ENCODE results near the gene TWF2.

GRCh38 chr3:52186729-52187128 is 52.2 kb downstream of the TWF2 start:
- TF ChIP-seq EP300 (IDR thresholded peaks at IDR 0.05; ENCODE audit: borderline replicate concordance) (no peak), ZBTB7A (IDR thresholded peaks at IDR 0.05; ENCODE audit: low read depth) (no peak), NFIC (IDR thresholded peaks at IDR 0.05) (no peak), YY1 (IDR thresholded peaks at IDR 0.05; ENCODE audit: low read depth) (no peak), TEAD4 (IDR thresholded peaks at IDR 0.05) (no peak)
